IPS DF 6.9 (cell line): ENCODE measurements around the gene RNU11.
"Not testable (repeated sequence)": the region's sequence is repeated elsewhere in the genome, so short reads cannot be mapped to it uniquely, and the experiment has no call there.

Source experiments
- DNase-seq: peaks from one replicate; pipeline ENCODE4 v3.0.0-alpha.2; 2013; ENCODE audit warnings: low read depth, low spot score
- H3K27ac ChIP-seq: one replicate; pipeline ENCODE4 v1.5.1; 2013; ENCODE audit warnings: low read length, control low read depth
- H3K27me3 ChIP-seq: 2 replicates; pipeline ENCODE4 v1.6.1; 2013; ENCODE audit warnings: mild to moderate bottlenecking, low read length; ENCODE audit not compliant: control insufficient read depth, insufficient read depth
- H3K36me3 ChIP-seq: 2 replicates; pipeline ENCODE4 v1.6.1; 2013; ENCODE audit warnings: low read length; ENCODE audit not compliant: control insufficient read depth, insufficient read depth
- H3K4me1 ChIP-seq: 2 replicates; pipeline ENCODE4 v1.6.1; 2013; ENCODE audit warnings: low read length; ENCODE audit not compliant: control insufficient read depth, insufficient read depth
- H3K4me3 ChIP-seq: 2 replicates; pipeline ENCODE4 v1.5.1; 2013; ENCODE audit warnings: mild to moderate bottlenecking, low read length
- H3K9me3 ChIP-seq: 2 replicates; pipeline ENCODE4 v1.6.1; 2013; ENCODE audit warnings: low read length, inconsistent platforms; ENCODE audit not compliant: control insufficient read depth, insufficient read depth
- WGBS: extraction: QIAGEN DNeasy Blood & Tissue Kit; methylation state at CpG from one replicate; pipeline ENCODE4 v1.1.7; 2013; ENCODE audit warnings: mixed read lengths, missing lambda C conversion rate; ENCODE audit not compliant: insufficient read length, insufficient coverage; 5-methylcytosine and 5-hydroxymethylcytosine counted together

Gene RNU11

DNA sequence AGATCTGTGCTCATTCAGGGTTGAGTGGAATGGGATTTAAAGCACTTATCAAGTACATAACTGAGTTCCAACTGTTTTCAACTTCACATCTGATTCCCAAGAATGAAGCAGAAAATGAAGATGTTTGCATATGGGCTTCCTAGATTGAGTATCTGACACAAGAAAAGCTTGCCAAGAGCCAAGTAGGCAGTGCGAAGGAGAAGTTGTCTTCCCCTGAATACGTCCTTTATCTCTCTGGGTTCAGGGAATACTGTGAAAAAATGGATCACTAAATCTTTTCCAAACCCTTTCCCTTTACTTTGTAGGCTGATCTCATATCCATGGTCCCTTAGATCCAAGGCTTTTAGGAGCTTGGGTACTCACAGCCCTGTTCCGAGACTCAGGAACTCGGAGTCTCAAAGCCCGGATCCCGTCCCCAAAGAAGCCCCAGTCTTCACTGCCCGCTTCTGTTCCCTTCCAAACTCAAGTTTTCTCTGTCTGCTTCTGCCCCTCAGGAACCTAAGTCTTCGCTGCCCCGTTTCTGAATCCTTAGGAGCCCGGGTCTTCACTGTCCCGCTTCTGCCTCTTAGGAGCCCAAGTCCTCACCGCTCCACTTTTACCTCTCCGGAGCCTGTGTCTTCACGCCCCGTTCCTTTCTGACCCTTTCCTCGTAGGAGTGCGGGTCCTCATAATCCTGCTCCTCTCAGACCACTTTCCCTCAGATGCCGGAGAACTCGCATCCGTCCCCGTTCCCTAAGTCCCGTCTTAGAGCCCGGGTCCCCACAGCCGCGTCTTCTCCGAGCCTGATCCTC is 6.1 kb upstream of the RNU11 start:
- no CpG with 5 or more reads among the region's 26 CpGs for WGBS
- DNase-seq, result no peak
- H3K27ac ChIP-seq, result no peak overlapping the region
- peak overlapping the region; percentile 60 for H3K4me3 ChIP-seq
- H3K4me1 ChIP-seq, result no peaks in the 10 kb centered on the region
- H3K9me3 ChIP-seq, result no peaks in the 10 kb centered on the region
- H3K36me3 ChIP-seq, result no peaks in the 10 kb centered on the region
- H3K27me3 ChIP-seq, result no peaks in the 10 kb centered on the region

GRCh38 chr1:28642847-28643635 is 5.4 kb upstream of the RNU11 start, which contains the start of gene TAF12:
Gene TAF12, minus strand, starts transcription at chr1:28643067. Its CDS starts 20,986 bp downstream, at chr1:28622081.
- WGBS, result no CpG with 5 or more reads among the region's 49 CpGs
- H3K27me3 ChIP-seq, result no peaks in the 10 kb centered on the region
- H3K9me3 ChIP-seq, result no peaks in the 10 kb centered on the region
- H3K4me1 ChIP-seq, result no peaks in the 10 kb centered on the region
- peak within 1 kb of the TSS; percentile 60 for H3K4me3 ChIP-seq
- peak; percentile 91 for DNase-seq
- no peak within 1 kb of the TSS for H3K27ac ChIP-seq
- H3K36me3 ChIP-seq, result no peaks in the 10 kb centered on the region

DNA sequence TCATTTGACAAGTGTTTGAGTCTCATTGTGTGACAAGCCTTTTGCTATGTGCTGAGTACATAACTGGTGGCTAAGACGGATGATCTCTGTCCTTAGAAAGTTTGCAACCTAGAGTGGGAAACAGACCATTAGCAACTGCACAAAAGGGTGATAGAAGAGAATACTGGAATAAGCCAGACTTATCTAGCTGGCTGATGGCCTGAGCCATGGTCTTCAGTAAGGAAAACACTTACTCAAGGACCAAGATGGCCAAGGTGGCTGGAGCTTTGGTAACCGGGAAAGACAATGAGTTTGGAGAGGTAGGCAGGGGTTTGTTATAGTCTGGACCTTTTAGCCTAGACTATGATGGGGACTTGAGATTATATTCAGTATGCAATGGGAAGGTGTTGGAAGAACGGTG is 3.9 kb upstream of the RNU11 start:
- no peak for DNase-seq
- no peaks in the 10 kb centered on the region for H3K9me3 ChIP-seq
- H3K27me3 ChIP-seq, result no peaks in the 10 kb centered on the region
- no peak overlapping the region for H3K4me3 ChIP-seq
- 100% methylated on average over 1 of the region's 3 CpGs for WGBS
- no peak overlapping the region for H3K27ac ChIP-seq
- H3K4me1 ChIP-seq, result no peaks in the 10 kb centered on the region
- H3K36me3 ChIP-seq, result no peaks in the 10 kb centered on the region

DNA sequence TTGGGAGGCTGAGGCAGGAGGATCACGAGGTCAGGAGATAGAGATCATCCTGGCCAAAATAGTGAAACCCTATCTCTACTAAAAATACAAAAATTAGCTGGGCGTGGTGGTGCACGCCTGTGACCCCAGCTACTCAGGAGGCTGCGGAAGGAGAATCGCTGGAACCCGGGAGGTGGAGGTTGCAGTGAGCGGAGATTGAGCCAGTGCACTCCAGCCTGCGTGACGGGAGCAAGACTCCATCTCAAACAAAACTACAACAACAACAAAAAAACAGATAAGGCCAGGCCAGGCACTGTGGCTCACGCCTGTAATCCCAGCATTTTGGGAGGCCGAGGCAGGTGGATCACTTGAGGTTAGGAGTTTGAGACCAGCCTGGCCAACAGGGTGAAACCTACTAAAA is 3.0 kb upstream of the RNU11 start:
- not testable (repeated sequence) for H3K27ac ChIP-seq, H3K4me3 ChIP-seq, H3K4me1 ChIP-seq, DNase-seq, H3K9me3 ChIP-seq, H3K27me3 ChIP-seq, H3K36me3 ChIP-seq
- WGBS, result no CpG with 5 or more reads among the region's 11 CpGs

GRCh38 chr1:28646040-28646439 is 2.4 kb upstream of the RNU11 start:
- H3K36me3 ChIP-seq, result no peaks in the 10 kb centered on the region
- no peak for DNase-seq
- H3K27ac ChIP-seq, result no peak overlapping the region
- H3K9me3 ChIP-seq, result no peaks in the 10 kb centered on the region
- H3K4me1 ChIP-seq, result no peaks in the 10 kb centered on the region
- no peak overlapping the region for H3K4me3 ChIP-seq
- no peaks in the 10 kb centered on the region for H3K27me3 ChIP-seq
- no CpG with 5 or more reads among the region's 1 CpG for WGBS

DNA sequence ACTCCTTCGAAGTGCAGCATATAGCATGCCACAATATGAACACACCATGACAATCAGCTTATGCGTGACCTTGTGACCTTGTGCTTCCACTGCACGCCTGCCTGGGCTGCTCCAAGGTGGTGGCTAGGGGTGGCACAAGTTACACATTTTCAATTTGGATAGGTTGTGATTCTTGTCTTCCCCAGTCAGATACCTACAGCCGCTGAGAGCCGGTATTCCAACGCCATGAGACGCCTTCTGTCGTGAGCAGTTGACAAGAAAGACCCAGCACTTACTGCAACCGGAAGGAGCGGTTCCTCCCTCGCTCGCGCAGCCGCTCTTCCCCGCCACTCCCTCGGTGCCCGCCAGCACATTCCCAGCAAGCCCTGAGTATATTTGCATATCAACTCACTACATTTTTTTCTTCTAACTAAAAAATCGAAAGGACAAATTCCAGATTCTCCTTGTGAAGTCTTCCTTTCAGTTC is 359 bp upstream of the RNU11 start:
- H3K4me3 ChIP-seq, result peak overlapping the region; percentile 5; the same call in 1 of the 2 replicates
- no peaks in the 10 kb centered on the region for H3K36me3 ChIP-seq
- no peaks in the 10 kb centered on the region for H3K9me3 ChIP-seq
- no peaks in the 10 kb centered on the region for H3K27me3 ChIP-seq
- no CpG with 5 or more reads among the region's 18 CpGs for WGBS
- no peak overlapping the region for H3K27ac ChIP-seq
- H3K4me1 ChIP-seq, result no peaks in the 10 kb centered on the region
- peak; percentile 67 for DNase-seq

DNA sequence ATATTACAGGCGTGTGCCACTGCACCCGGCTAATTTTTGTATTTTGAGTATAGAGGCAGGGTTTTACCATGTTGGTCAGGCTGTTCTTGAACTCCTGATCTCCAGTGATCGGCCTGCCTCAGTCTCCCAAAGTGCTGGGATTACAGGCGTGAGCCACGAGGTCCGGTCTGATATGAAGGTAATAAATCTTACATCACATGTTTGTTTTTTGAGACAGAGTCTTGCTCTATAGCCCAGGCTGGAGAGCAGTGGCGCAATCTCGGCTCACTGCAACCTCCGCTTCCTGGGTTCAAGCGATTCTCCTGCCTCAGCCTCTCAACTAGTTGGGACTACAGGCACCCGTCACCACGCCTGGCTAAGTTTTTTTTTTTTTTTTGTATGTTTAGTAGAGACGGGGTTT is 4.7 kb downstream of the RNU11 start:
- not testable (repeated sequence) for H3K4me1 ChIP-seq, H3K4me3 ChIP-seq, H3K27ac ChIP-seq, H3K27me3 ChIP-seq, H3K9me3 ChIP-seq, H3K36me3 ChIP-seq, DNase-seq
- no CpG with 5 or more reads among the region's 13 CpGs for WGBS

DNA sequence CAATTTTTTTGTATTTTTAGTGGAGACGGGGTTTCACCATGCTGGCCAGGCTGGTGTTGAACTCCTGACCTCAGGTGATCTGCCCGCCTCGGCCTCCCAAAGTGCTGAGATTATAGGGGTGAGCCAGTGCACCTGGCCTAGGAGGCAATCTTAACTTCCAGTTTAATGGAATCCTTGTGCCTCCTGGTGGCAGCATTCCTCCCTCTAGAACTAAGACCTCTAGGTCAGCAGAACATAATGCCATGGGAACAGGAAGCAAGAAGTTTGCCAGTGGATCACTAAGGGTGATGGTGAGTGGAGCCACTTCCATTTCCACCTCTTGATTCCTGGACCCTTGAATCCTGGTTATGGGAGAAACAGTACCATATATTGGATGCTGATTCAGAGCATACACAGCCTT is 5.5 kb downstream of the RNU11 start:
- H3K9me3 ChIP-seq, H3K27me3 ChIP-seq, H3K36me3 ChIP-seq, DNase-seq, H3K4me1 ChIP-seq, H3K27ac ChIP-seq, H3K4me3 ChIP-seq: not testable (repeated sequence)
- WGBS, result no CpG with 5 or more reads among the region's 3 CpGs

- H3K36me3 ChIP-seq, DNase-seq, H3K9me3 ChIP-seq, H3K27ac ChIP-seq, H3K4me1 ChIP-seq, H3K4me3 ChIP-seq, H3K27me3 ChIP-seq: not testable (repeated sequence)
- WGBS, result no CpG with 5 or more reads among the region's 10 CpGs
These were observed 7.3 kb downstream of the RNU11 start for GRCh38 chr1:28655448-28656311.

GRCh38 chr1:28656335-28656734 is 7.9 kb downstream of the RNU11 start:
- no CpG with 5 or more reads among the region's 6 CpGs for WGBS

More at GRCh38 chr1:28656335-28656734, 7.9 kb downstream of the RNU11 start:
- Histone ChIP-seq H3K27ac (no peak overlapping the region), H3K4me3 (no peak overlapping the region), H3K9me3 (no peaks in the 10 kb centered on the region), H3K4me1 (no peaks in the 10 kb centered on the region), H3K27me3 (no peaks in the 10 kb centered on the region), H3K36me3 (no peaks in the 10 kb centered on the region)
- DNase-seq, result no peak
